Adrenal gland (tissue), 5 donors: Measurements from ENCODE around the gene STAB2.

ENCODE experiments used
- CTCF ChIP-seq, 6 experiments: fragments of 450-650 bp in 4 of 6; fragments of 200-600 bp in 2 of 6; sonication (generic) in 1 of 6; IDR thresholded peaks; 1 replicate in 5 of 6; 2 replicates in 1 of 6; pipeline versions ENCODE4 v1.5.1 to v1.8.0; 2016 to 2021; ENCODE audit warnings: antibody characterized with exemption in 6 of 6, mild to moderate bottlenecking in 2 of 6, moderate library complexity in 1 of 6
- POLR2A ChIP-seq, 2 donors: fragments of 450-650 bp; IDR thresholded peaks; one replicate each; pipeline ENCODE4 v1.6.1; 2017; ENCODE audit warnings: antibody characterized with exemption in 2 of 2, mild to moderate bottlenecking in 2 of 2, moderate library complexity in 1 of 2
- donor health status: DM: no; HTN: no; CAD: no.

GRCh38 chr12:103668520-103668919 is 81.4 kb downstream of the STAB2 start:
- TF ChIP-seq CTCF (IDR thresholded peaks at IDR 0.05) (no peak), POLR2A (IDR thresholded peaks at IDR 0.05) (no peak)
